Activated T-helper 1 cell treated with Interleukin-2 at 50 U/mL for 16 hours (primary cell): Measurements from ENCODE around the gene SPN.
"Not testable (repeated sequence)": the region's sequence is repeated elsewhere in the genome, so short reads cannot be mapped to it uniquely, and the experiment has no call there.

ENCODE experiments used
- DNase-seq: peaks from one replicate; pipeline ENCODE4 v3.0.0-alpha.2; 2020; ENCODE audit warnings: low read depth

Gene SPN

DNA sequence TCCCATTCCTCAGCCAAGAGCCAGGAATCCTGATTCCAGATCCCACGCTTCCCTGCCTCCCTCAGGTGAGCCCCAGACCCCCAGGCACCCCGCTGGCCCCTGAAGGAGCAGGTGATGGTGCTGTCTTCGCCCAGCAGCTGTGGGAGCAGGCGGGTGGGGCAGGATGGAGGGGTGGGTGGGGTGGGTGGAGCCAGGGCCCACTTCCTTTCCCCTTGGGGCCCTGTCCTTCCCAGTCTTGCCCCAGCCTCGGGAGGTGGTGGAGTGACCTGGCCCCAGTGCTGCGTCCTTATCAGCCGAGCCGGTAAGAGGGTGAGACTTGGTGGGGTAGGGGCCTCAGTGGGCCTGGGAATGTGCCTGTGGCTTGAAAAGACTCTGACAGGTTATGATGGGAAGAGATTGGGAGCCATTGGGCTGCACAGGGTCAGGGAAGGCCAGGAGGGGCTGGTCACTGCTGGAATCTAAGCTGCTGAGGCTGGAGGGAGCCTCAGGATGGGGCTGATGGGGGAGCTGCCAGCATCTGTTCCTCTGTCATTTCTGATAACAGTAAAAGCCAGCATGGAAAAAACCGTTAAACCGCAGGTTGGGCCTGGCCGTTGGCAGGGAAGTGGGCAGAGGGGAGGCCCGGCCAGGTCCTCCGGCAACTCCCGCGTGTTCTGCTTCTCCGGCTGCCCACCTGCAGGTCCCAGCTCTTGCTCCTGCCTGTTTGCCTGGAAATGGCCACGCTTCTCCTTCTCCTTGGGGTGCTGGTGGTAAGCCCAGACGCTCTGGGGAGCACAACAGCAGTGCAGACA lies at the start of gene SPN:
SPN (plus strand) TSS at position 232 of the 791 bp plus-strand sequence; CDS start at position 714, 482 bp downstream.
- peak; percentile 33 for DNase-seq

GRCh38 chr16:29613307-29614057 lies 49.6 kb upstream of the SPN start:
- DNase-seq, result peak; percentile 84

- not testable (repeated sequence) for DNase-seq
Observed at GRCh38 chr16:29614691-29615314, 48.2 kb upstream of the SPN start.

- DNase-seq, result not testable (repeated sequence)
Observed at GRCh38 chr16:29616127-29616526, 46.9 kb upstream of the SPN start.

DNA sequence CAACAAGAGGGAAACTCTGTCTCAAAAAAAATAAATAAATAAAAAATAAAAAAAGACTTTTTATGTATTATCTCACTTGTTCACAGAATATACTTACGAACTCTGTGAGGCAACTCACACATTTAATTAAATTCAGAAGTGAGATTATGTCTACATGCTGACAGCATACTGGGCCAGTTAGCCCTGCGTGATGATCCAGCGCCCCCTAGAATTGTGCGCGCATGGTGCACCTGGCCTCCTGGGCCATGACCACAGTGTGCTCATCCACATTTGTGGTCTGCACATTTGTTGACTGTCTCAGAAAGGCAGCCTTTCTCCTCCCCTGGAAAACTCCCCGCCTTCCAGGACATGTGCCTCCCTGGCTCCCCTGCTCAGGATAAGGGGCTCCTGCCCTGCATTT lies 42.5 kb upstream of the SPN start:
- not testable (repeated sequence) for DNase-seq

GRCh38 chr16:29622738-29623137 lies 40.3 kb upstream of the SPN start:
- DNase-seq, result not testable (repeated sequence)

- not testable (repeated sequence) for DNase-seq
Observed at GRCh38 chr16:29623253-29623652, 39.8 kb upstream of the SPN start.

DNA sequence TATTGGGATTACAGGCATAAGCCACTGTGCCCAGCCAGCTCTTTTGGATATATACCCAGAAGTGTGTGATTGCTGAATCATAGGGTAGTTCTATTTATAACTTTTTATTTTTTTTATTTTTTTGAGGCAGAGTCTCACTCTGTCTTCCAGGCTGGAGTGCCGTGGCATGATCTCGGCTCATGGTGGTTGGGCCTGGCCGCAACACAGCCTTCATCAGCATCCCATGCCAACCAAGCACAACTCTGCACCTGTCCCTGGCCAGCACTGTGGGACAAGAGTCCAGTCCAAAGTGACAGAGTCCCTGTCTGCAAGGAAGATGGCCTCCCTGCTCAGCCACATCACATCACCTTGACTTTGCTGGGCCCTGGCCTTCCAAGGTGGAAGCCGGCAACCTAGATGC lies 37.9 kb upstream of the SPN start:
- DNase-seq, result not testable (repeated sequence)

GRCh38 chr16:29626778-29627331 lies 36.2 kb upstream of the SPN start:
- peak; percentile 22 for DNase-seq

- not testable (repeated sequence) for DNase-seq
Observed at GRCh38 chr16:29627661-29628075, 35.4 kb upstream of the SPN start.

DNA sequence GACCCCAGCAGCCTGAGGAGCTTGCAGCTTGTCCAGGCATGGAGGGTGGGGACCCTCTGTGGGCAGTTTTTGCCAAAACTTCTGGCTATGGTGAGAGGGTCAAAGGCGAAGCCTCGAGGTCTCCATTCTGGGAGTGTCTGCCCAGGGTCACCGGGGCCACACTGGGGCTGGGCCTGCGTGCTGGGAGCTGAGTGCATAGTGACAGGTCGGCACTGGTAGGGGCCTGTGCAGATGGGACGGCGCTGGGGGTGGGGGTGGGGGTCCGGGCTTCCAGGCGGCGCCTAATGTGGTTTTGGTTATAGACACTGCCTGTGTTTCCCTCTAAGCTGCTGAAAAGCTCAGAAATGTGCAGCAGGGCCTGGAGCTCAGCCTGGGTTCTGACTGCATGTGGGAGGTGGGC lies 34.3 kb upstream of the SPN start:
- DNase-seq, result not testable (repeated sequence)

DNA sequence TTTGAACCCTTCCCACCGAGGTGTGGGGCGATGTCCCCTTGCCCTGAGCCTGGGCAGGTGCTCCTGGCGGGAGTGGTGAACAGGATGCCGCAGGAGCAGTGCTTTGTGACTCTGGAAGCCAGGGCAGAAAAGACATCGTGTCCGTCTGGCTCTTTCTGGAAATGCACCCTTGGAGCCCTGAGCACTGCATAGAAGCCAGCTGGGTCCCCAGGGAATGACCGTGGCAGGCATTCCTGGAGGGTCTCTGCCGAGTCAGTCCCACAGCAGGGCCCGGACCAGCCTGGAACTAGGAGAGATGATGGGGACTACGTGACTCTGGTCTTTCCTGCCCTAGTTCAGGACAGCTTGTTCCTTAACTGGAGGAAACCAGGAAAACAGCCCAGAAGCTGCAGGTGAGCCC lies 33.7 kb upstream of the SPN start:
- not testable (repeated sequence) for DNase-seq

- DNase-seq, result not testable (repeated sequence)
Observed at GRCh38 chr16:29631658-29632057, 31.4 kb upstream of the SPN start.

GRCh38 chr16:29635902-29636301 lies 27.1 kb upstream of the SPN start:
- DNase-seq, result not testable (repeated sequence)

DNA sequence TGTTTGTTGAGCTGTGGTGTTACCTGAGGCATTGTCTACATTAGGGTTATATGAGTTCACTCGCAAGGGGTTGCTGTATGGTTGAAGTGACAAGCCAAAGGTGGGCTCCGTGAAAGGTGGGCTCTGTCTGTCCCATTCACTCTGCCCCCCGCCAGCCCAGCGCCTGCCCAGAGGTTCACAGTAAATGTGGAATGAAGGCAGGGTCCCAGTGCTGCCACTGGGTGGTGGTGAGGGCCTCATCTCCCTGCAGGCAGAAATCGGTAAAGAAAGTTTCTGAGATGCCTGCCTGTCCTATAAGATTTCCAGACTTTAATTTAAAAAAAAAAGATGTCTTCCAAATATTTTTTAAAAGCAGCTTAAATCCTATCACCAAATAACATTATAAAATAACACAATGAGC lies 26.7 kb upstream of the SPN start:
- not testable (repeated sequence) for DNase-seq

GRCh38 chr16:29638751-29639150 lies 24.3 kb upstream of the SPN start:
- not testable (repeated sequence) for DNase-seq

DNA sequence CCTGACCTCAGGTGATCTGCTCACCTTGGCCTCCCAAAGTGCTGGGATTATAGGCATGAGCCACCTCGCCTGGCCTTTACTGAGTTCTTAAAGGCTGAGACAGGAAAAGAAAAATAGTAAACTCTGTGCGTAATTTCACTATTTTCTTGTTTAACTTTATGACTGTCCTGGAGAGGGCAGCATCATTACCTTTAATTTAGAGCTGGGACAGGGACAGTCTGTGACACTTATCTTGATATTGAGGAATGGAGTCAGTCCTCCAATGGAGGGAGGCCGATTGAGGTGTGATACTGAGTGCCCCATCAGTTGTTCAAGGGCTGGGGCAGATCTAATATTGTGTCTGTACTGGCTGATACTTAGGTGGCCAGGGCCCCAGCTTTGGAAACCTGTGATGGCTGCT lies 21.5 kb upstream of the SPN start:
- DNase-seq, result no peak

DNA sequence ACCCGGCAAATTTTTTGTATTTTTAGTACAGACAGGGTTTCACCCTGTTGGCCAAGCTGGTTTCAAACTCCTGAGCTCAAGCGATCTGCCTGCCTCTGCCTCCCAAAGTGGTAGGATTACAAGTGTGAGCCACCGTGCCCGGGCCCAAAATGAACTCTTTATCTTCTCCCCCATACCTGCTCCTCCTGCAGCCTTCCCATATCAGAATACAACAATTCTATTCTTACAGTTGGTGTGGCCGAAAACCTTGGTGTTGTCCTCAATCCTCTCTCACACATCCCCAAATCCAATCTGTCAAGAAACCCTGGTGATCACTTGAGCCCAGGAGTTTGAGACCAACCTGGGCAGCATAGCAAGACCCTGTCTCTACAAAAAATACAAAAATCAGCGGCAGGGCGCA lies 19.5 kb upstream of the SPN start:
- no peak for DNase-seq

- DNase-seq, result no peak
Observed at GRCh38 chr16:29644338-29644857, 18.6 kb upstream of the SPN start.

GRCh38 chr16:29644973-29645693 lies 17.9 kb upstream of the SPN start:
- no peak for DNase-seq

- DNase-seq, result no peak
Observed at GRCh38 chr16:29645694-29646187, 17.3 kb upstream of the SPN start.
